Fibroblast of mammary gland (primary cell): Measurements from ENCODE around the gene DIS3.
"Not testable (repeated sequence)": the region's sequence is repeated elsewhere in the genome, so short reads cannot be mapped to it uniquely, and the experiment has no call there.

Experiments used
- DNase-seq: peaks from one replicate; pipeline ENCODE4 v3.0.0-alpha.2; 2010; ENCODE audit warnings: low read depth
- H3K4me3 ChIP-seq: 2 replicates; pipeline ENCODE4 v1.5.1; 2011; ENCODE audit warnings: low read depth, mild to moderate bottlenecking, low read length, moderate library complexity; ENCODE audit not compliant: control insufficient read depth
- CTCF ChIP-seq: conservative IDR thresholded peaks from 2 replicates; pipeline ENCODE4 v1.5.1; 2011; ENCODE audit warnings: low read depth, low read length, inconsistent platforms; ENCODE audit not compliant: control insufficient read depth, insufficient read depth

The DIS3 gene

GRCh38 chr13:72745260-72745659 lies 36.4 kb downstream of the DIS3 start:
- DNase-seq, result peak; percentile 10
- TF ChIP-seq CTCF, result no peak
- no peak overlapping the region for H3K4me3 ChIP-seq

GRCh38 chr13:72740015-72740414 lies 41.7 kb downstream of the DIS3 start:
- DNase-seq, result no peak
- TF ChIP-seq CTCF, result no peak
- no peak overlapping the region for H3K4me3 ChIP-seq

GRCh38 chr13:72737033-72737432 lies 44.7 kb downstream of the DIS3 start:
- no peak for DNase-seq
- H3K4me3 ChIP-seq, result no peak overlapping the region
- no peak for TF ChIP-seq CTCF

GRCh38 chr13:72728290-72728605 lies 53.5 kb downstream of the DIS3 start:
- TF ChIP-seq CTCF, result no peak
- H3K4me3 ChIP-seq, result peak overlapping the region; percentile 98
- no peak for DNase-seq

GRCh38 chr13:72727417-72728289 lies 54.0 kb downstream of the DIS3 start, which contains the start of the genes BORA and MZT1:
Gene BORA, plus strand, starts transcription at chr13:72727923. Its CDS starts 1,018 bp downstream, at chr13:72728941.
Gene MZT1, minus strand, starts transcription at chr13:72727629. Its CDS starts 27 bp downstream, at chr13:72727602.
- peak; percentile 97 for DNase-seq
- H3K4me3 ChIP-seq, result peak within 1 kb of the TSS; percentile 98
- TF ChIP-seq CTCF, result no peak

GRCh38 chr13:72726726-72727416 lies 54.8 kb downstream of the DIS3 start:
- TF ChIP-seq CTCF, result no peak
- DNase-seq, result peak; percentile 17
- H3K4me3 ChIP-seq, result peak overlapping the region; percentile 98

- DNase-seq, result not testable (repeated sequence)
- peak overlapping the region; percentile 98 for H3K4me3 ChIP-seq
Measured at GRCh38 chr13:72726185-72726584, 55.5 kb downstream of the DIS3 start.
